ENCODE results near the gene CDA. TPM values are rescaled to one million over a fixed set of nuclear protein-coding genes. Genes with fewer than 3 reads are reported as not detected.

Gene CDA
- total and polyA plus RNA-seq, 9 of the 15 experiments (the other 6 are each of a cell fraction or from before 2014, with no cell fraction given) = not detected

DNA sequence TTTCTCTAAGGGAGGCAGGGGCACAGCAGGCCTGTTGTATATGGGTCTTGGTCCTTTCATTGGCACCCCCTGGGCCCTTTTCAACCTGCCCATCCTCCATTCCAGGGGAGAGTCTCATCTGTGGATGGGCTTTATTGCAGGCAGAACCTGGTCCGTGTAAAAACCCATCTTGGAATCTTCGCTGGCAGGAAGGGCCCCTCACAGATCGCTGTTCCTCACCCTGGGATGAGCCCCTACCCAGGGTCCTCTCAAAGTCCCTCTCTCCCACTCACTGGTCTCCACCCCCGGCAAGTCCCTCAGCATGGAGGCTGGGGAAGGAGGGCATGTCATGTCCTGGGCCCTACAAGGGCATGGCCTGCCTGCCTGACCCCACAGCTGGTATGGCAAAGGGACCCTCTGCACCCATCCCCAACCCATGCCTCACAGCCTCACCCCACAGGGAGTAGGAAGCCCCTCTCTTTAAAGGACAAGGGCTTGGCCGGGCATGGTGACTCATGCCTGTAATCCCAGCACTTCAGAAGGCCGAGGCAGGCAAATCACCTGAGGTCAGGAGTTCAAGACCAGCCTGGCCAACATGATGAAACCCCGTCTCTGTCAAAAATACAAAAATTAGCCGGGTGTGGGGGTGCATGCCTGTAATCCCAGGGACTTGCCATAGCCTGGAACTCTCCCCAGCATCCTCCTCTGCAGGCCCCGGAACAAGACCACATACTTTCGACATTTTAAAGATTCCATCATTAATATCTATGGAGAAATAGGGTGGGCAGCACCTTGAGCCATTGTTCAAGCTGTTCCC lies 13.2 kb upstream of the CDA start:
- H3K4me2 ChIP-seq (ENCODE audit: insufficient read depth, low read length) = no peak overlapping the region; the same call in 1 of the 2 replicates
- intact Hi-C loops (cut with micrococcal nuclease) (loop anchor here (1.0 kb wide), 2 partner anchors 58 to 65 kb away; partner anchors contain the start of gene PINK1), in situ Hi-C loops (cut with MboI) (no loop called here)
- no peak overlapping the region for H2AFZ ChIP-seq (ENCODE audit: low read depth, low read length)
- peaks cover 0 to 9% of the 10 kb centered on the region in 2 experiments; a peak in 2 of 5 replicates for H3K4me1 ChIP-seq (replicated peaks in 1 of 2; ENCODE audit: control insufficient read depth in 2 of 2, insufficient read depth in 2 of 2, low read length in 2 of 2)
- no peak overlapping the region for H3K27ac ChIP-seq (ENCODE audit: extremely low read depth, low read depth, low read length)
- ChIA-PET POLR2A (interaction anchor here (0.6 to 1.1 kb wide), 6 partner anchors 34 to 805 kb away, joined by 3 read pairs; no protein-coding TSS in a partner anchor), CTCF (ENCODE audit: low intra/inter-chr PET ratio) (interaction anchor here (1.3 to 2.8 kb wide), 2 partner anchors 57 to 64 kb away, joined by 10 to 17 read pairs; partner anchors contain the start of gene PINK1)
- H3K9me3 ChIP-seq (replicated peaks; ENCODE audit: control insufficient read depth, insufficient read depth, low read depth, low read length) = no peaks in the 10 kb centered on the region
- no peaks in the 10 kb centered on the region for H3K9me1 ChIP-seq (ENCODE audit: control insufficient read depth, insufficient read depth, low read length)
- DNase-seq (ENCODE audit: extremely low read depth in 1 of 4, low spot score in 3 of 4) = no peak
- TF ChIP-seq, protein P1, sequence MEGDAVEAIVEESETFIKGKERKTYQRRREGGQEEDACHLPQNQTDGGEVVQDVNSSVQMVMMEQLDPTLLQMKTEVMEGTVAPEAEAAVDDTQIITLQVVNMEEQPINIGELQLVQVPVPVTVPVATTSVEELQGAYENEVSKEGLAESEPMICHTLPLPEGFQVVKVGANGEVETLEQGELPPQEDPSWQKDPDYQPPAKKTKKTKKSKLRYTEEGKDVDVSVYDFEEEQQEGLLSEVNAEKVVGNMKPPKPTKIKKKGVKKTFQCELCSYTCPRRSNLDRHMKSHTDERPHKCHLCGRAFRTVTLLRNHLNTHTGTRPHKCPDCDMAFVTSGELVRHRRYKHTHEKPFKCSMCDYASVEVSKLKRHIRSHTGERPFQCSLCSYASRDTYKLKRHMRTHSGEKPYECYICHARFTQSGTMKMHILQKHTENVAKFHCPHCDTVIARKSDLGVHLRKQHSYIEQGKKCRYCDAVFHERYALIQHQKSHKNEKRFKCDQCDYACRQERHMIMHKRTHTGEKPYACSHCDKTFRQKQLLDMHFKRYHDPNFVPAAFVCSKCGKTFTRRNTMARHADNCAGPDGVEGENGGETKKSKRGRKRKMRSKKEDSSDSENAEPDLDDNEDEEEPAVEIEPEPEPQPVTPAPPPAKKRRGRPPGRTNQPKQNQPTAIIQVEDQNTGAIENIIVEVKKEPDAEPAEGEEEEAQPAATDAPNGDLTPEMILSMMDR (IDR thresholded peaks at IDR 0.05 in 2 of 3, conservative IDR thresholded peaks at IDR 0.05 in 1 of 3; ENCODE audit: insufficient read depth in 2 of 3, low read depth in 1 of 3, low read length in 3 of 3) = no peak
- TF ChIP-seq CTBP1 (IDR thresholded peaks at IDR 0.05; ENCODE audit: borderline replicate concordance) (0 out of 2 replicates have a peak, but pooled peaks have one; percentile 4), NCOA6 (IDR thresholded peaks at IDR 0.05) (no peak), ZNF589 (CRISPR knock-in tag; IDR thresholded peaks at IDR 0.05; ENCODE audit: low read depth) (no peak), CBX8 (IDR thresholded peaks at IDR 0.05; ENCODE audit: borderline replicate concordance, extremely low read depth, low read depth, low read length, poor library complexity, severe bottlenecking) (no peak)
- TF ChIP-seq, protein P2, sequence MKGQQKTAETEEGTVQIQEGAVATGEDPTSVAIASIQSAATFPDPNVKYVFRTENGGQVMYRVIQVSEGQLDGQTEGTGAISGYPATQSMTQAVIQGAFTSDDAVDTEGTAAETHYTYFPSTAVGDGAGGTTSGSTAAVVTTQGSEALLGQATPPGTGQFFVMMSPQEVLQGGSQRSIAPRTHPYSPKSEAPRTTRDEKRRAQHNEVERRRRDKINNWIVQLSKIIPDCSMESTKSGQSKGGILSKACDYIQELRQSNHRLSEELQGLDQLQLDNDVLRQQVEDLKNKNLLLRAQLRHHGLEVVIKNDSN (CRISPR knock-in tag; IDR thresholded peaks at IDR 0.05) = no peak
- TF ChIP-seq, protein P3, sequence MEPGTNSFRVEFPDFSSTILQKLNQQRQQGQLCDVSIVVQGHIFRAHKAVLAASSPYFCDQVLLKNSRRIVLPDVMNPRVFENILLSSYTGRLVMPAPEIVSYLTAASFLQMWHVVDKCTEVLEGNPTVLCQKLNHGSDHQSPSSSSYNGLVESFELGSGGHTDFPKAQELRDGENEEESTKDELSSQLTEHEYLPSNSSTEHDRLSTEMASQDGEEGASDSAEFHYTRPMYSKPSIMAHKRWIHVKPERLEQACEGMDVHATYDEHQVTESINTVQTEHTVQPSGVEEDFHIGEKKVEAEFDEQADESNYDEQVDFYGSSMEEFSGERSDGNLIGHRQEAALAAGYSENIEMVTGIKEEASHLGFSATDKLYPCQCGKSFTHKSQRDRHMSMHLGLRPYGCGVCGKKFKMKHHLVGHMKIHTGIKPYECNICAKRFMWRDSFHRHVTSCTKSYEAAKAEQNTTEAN (CRISPR knock-in tag; IDR thresholded peaks at IDR 0.05) = no peak
- TF ChIP-seq, protein P4, sequence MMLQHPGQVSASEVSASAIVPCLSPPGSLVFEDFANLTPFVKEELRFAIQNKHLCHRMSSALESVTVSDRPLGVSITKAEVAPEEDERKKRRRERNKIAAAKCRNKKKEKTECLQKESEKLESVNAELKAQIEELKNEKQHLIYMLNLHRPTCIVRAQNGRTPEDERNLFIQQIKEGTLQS (IDR thresholded peaks at IDR 0.05) = peak; percentile 30; the same call in 1 of the 2 replicates
- TF ChIP-seq, protein P4 (CRISPR knock-in tag; conservative IDR thresholded peaks at IDR 0.05) = no peak
- H3K36me3 ChIP-seq (ENCODE audit: control insufficient read depth, insufficient read depth, low read length) = no peaks in the 10 kb centered on the region
- H3K79me2 ChIP-seq (ENCODE audit: control insufficient read depth, insufficient read depth, low read length) = no peaks in the 10 kb centered on the region
- FAIRE-seq = no peak
- peak; percentile 9 for ATAC-seq
- no peak overlapping the region for H3K4me3 ChIP-seq
- no TSS peak for BruUV-seq (replicated peaks)
- 26% methylated on average over 10 of the region's 10 CpGs for WGBS (ENCODE audit: insufficient coverage, low coverage, missing lambda C conversion rate)
- peaks cover 9 to 10% of the 10 kb centered on the region in 2 experiments; a peak in 4 of 5 replicates for H3K27me3 ChIP-seq (ENCODE audit: control insufficient read depth in 2 of 2, insufficient read depth in 2 of 2, low read length in 2 of 2)
- H4K20me1 ChIP-seq (replicated peaks; ENCODE audit: control insufficient read depth, insufficient read depth, low read length) = no peaks in the 10 kb centered on the region
- peak overlapping the region in 1 of 2 experiments; percentile 55; a peak in 1 of 4 replicates for H3K9ac ChIP-seq (ENCODE audit: insufficient read depth in 1 of 2, low read depth in 2 of 2, low read length in 2 of 2)
